ENCODE results near the gene PTPRS. TPM values are rescaled to one million over a fixed set of nuclear protein-coding genes. Genes with fewer than 3 reads are reported as not detected.
"Not testable (repeated sequence)": the region's sequence is repeated elsewhere in the genome, so short reads cannot be mapped to it uniquely, and the experiment has no call there.

PTPRS gene
- total and polyA plus RNA-seq, 4 donors = 10.9 to 96.7 (median 46.4) TPM

GRCh38 chr19:5331790-5332189, 8.8 kb downstream of the PTPRS start:
- no peak overlapping the region for H3K9ac ChIP-seq (ENCODE audit: insufficient read depth in 1 of 2, low read length in 2 of 2)
- H3K27ac ChIP-seq (ENCODE audit: low read depth in 1 of 2, low read length in 1 of 2) = no peak overlapping the region
- no peaks in the 10 kb centered on the region for H3K36me3 ChIP-seq (ENCODE audit: control insufficient read depth in 4 of 4, insufficient read depth in 4 of 4, low read length in 4 of 4)
- H3K27me3 ChIP-seq (ENCODE audit: control insufficient read depth in 3 of 3, insufficient read depth in 3 of 3, low read length in 2 of 3) = peaks cover 4 to 13% (median 12%) of the 10 kb centered on the region in 3 donors
- no peak for DNase-seq
- no peak for ATAC-seq (ENCODE audit: insufficient read depth, low FRiP score)
- H3K4me1 ChIP-seq (ENCODE audit: control insufficient read depth in 5 of 5, insufficient read depth in 5 of 5, low read length in 5 of 5) = no peaks in the 10 kb centered on the region
- no peaks in the 10 kb centered on the region for H3K9me3 ChIP-seq (ENCODE audit: control insufficient read depth in 4 of 4, insufficient read depth in 3 of 4, low read length in 3 of 4)
- 89 to 94% methylated on average over 13 of the region's 13 CpGs for WGBS, 2 donors
- TF ChIP-seq, protein P1, sequence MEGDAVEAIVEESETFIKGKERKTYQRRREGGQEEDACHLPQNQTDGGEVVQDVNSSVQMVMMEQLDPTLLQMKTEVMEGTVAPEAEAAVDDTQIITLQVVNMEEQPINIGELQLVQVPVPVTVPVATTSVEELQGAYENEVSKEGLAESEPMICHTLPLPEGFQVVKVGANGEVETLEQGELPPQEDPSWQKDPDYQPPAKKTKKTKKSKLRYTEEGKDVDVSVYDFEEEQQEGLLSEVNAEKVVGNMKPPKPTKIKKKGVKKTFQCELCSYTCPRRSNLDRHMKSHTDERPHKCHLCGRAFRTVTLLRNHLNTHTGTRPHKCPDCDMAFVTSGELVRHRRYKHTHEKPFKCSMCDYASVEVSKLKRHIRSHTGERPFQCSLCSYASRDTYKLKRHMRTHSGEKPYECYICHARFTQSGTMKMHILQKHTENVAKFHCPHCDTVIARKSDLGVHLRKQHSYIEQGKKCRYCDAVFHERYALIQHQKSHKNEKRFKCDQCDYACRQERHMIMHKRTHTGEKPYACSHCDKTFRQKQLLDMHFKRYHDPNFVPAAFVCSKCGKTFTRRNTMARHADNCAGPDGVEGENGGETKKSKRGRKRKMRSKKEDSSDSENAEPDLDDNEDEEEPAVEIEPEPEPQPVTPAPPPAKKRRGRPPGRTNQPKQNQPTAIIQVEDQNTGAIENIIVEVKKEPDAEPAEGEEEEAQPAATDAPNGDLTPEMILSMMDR (IDR thresholded peaks at IDR 0.05; ENCODE audit: control extremely low read depth, extremely low read depth) = no peak
- H3K4me3 ChIP-seq = no peak overlapping the region

DNA sequence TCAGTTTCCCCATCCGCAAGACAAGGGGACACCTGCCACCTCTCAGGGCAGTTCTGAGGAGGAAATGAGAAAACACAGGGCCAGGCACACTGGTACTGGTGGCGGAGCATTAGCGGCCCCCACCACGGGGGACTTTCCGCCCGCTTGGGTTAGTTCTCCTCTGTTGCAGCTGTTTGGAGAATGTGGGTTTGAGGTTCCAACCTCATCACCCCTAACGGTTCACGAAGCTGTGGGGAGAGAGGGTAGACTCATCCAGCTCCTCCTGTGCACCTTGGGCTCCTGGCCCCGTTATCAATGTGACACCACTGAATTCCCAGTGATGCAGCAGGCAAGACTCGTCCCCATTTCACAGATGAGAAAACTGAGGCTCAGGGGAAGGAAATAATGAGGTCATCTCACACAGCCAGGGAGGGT, 10.3 kb downstream of the PTPRS start:
- Histone ChIP-seq H3K4me1 (ENCODE audit: control insufficient read depth in 5 of 5, insufficient read depth in 5 of 5, low read length in 5 of 5) (no peaks in the 10 kb centered on the region), H3K9me3 (ENCODE audit: control insufficient read depth in 4 of 4, insufficient read depth in 3 of 4, low read length in 3 of 4) (no peaks in the 10 kb centered on the region), H3K36me3 (ENCODE audit: control insufficient read depth in 4 of 4, insufficient read depth in 4 of 4, low read length in 4 of 4) (no peaks in the 10 kb centered on the region), H3K4me3 (no peak overlapping the region), H3K9ac (ENCODE audit: insufficient read depth in 1 of 2, low read length in 2 of 2) (no peak overlapping the region), H3K27ac (ENCODE audit: low read depth in 1 of 2, low read length in 1 of 2) (no peak overlapping the region), H3K27me3 (ENCODE audit: control insufficient read depth in 3 of 3, insufficient read depth in 3 of 3, low read length in 2 of 3) (peaks cover 0 to 11% (median 2%) of the 10 kb centered on the region in 3 donors)
- DNase-seq = no peak
- TF ChIP-seq, protein P1 (IDR thresholded peaks at IDR 0.05; ENCODE audit: control extremely low read depth, extremely low read depth) = no peak
- ATAC-seq (ENCODE audit: insufficient read depth, low FRiP score) = no peak
- 79 to 84% methylated on average over 10 of the region's 10 CpGs for WGBS, 2 donors

DNA sequence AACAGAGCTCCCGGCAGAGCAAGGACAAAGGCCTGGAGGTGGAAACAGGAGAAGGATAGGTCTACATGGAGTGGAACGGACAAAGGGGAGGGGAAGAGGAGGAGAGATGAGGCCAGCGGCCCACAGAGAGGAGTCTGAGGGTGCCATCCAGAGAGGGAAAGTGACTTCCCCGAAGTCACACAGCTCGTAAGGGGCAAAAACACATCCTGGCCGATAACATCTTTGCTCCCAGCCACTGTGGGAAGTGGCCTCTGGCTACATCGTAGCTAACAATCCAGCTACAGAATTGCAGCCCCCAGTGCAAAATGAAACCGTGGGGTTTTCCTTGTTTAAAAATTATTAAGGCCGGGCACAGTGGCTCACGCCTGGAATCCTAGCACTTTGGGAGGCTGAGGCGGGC, 11.5 kb downstream of the PTPRS start:
- DNase-seq = no peak
- ATAC-seq (ENCODE audit: insufficient read depth, low FRiP score) = no peak
- 87 to 88% methylated on average over 11 of the region's 11 CpGs for WGBS, 2 donors
- Histone ChIP-seq H3K4me3 (no peak overlapping the region), H3K27ac (ENCODE audit: low read depth in 1 of 2, low read length in 1 of 2) (no peak overlapping the region), H3K4me1 (ENCODE audit: control insufficient read depth in 5 of 5, insufficient read depth in 5 of 5, low read length in 5 of 5) (no peaks in the 10 kb centered on the region), H3K9me3 (ENCODE audit: control insufficient read depth in 4 of 4, insufficient read depth in 3 of 4, low read length in 3 of 4) (peaks cover 0 to 9% (median 3%) of the 10 kb centered on the region in 4 donors), H3K9ac (ENCODE audit: insufficient read depth in 1 of 2, low read length in 2 of 2) (no peak overlapping the region), H3K27me3 (ENCODE audit: control insufficient read depth in 3 of 3, insufficient read depth in 3 of 3, low read length in 2 of 3) (peaks cover 0 to 7% (median 0%) of the 10 kb centered on the region in 3 donors), H3K36me3 (ENCODE audit: control insufficient read depth in 4 of 4, insufficient read depth in 4 of 4, low read length in 4 of 4) (no peaks in the 10 kb centered on the region)
- TF ChIP-seq, protein P1 (IDR thresholded peaks at IDR 0.05; ENCODE audit: control extremely low read depth, extremely low read depth) = no peak

DNA sequence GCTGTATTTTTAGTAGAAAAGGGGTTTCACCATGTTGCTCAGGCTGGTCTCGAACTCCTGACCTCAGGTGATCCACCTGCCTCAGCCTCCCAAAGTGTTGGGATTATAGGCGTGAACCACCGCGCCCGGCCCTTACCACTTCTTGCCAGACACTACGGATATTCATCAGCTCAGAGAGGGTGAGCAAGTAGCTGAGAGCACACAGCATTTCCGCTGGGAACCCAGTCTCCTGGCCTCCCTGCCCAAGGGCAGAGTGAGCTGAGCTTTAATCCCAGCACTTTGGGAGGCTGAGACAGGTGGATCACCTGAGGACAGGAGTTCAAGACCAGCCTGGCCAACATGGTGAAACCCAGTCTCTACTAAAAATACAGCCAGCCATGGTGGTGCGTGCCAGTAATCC, 12.2 kb downstream of the PTPRS start:
- H3K36me3 ChIP-seq (ENCODE audit: control insufficient read depth in 4 of 4, insufficient read depth in 4 of 4, low read length in 4 of 4); H3K27ac ChIP-seq (ENCODE audit: low read depth in 1 of 2, low read length in 1 of 2): not testable (repeated sequence)
- WGBS, 2 donors = 92 to 93% methylated on average over 8 of the region's 8 CpGs

More for the DNA sequence above, 12.2 kb downstream of the PTPRS start:
- not testable (repeated sequence) for H3K9ac ChIP-seq (ENCODE audit: insufficient read depth in 1 of 2, low read length in 2 of 2); H3K27me3 ChIP-seq (ENCODE audit: control insufficient read depth in 3 of 3, insufficient read depth in 3 of 3, low read length in 2 of 3); H3K4me3 ChIP-seq; DNase-seq; H3K9me3 ChIP-seq (ENCODE audit: control insufficient read depth in 4 of 4, insufficient read depth in 3 of 4, low read length in 3 of 4); H3K4me1 ChIP-seq (ENCODE audit: control insufficient read depth in 5 of 5, insufficient read depth in 5 of 5, low read length in 5 of 5); ATAC-seq (ENCODE audit: insufficient read depth, low FRiP score)

Measured in lung (tissue), 12 donors.